ENCODE measurements around the gene THSD7B.

GRCh38 chr2:136828774-136829173 lies 63.4 kb downstream of the THSD7B start:
- no peak for TF ChIP-seq CTCF (IDR thresholded peaks at IDR 0.05)
- no peak for TF ChIP-seq ZFX (IDR thresholded peaks at IDR 0.05; ENCODE audit: borderline replicate concordance)
